SK-N-DZ (cell line): ENCODE results near the gene BRI3.
"Not testable (repeated sequence)": the region's sequence is repeated elsewhere in the genome, so short reads cannot be mapped to it uniquely, and the experiment has no call there.

ENCODE experiments used
- DNase-seq: peaks from one replicate; pipeline ENCODE4 v3.0.0-alpha.2; 2015; ENCODE audit warnings: low spot score

The BRI3 gene

GRCh38 chr7:98309566-98309965 is 28.1 kb downstream of the BRI3 start:
- DNase-seq: no peak

GRCh38 chr7:98312201-98312600 is 30.7 kb downstream of the BRI3 start:
- DNase-seq: no peak

- no peak for DNase-seq
These were observed 33.0 kb downstream of the BRI3 start for GRCh38 chr7:98314469-98314868.

GRCh38 chr7:98315318-98315993 is 34.0 kb downstream of the BRI3 start:
- DNase-seq: no peak

- DNase-seq: not testable (repeated sequence)
These were observed 34.6 kb downstream of the BRI3 start for GRCh38 chr7:98315994-98316527.

GRCh38 chr7:98317366-98318040 is 36.0 kb downstream of the BRI3 start:
- DNase-seq: no peak

GRCh38 chr7:98319176-98319575 is 37.7 kb downstream of the BRI3 start:
- DNase-seq: no peak

- no peak for DNase-seq
These were observed 39.8 kb downstream of the BRI3 start for GRCh38 chr7:98321301-98321700.

GRCh38 chr7:98322331-98323270 is 41.1 kb downstream of the BRI3 start:
- DNase-seq: no peak

GRCh38 chr7:98323597-98324322 is 42.3 kb downstream of the BRI3 start:
- DNase-seq: no peak

GRCh38 chr7:98324782-98325181 is 43.3 kb downstream of the BRI3 start:
- DNase-seq: no peak

- DNase-seq: no peak
These were observed 47.8 kb downstream of the BRI3 start for GRCh38 chr7:98329100-98329790.

GRCh38 chr7:98329791-98330373 is 48.4 kb downstream of the BRI3 start:
- DNase-seq: no peak

- DNase-seq: no peak
These were observed 49.5 kb downstream of the BRI3 start for GRCh38 chr7:98330926-98331529.

GRCh38 chr7:98334081-98334480 is 52.6 kb downstream of the BRI3 start:
- DNase-seq: no peak

GRCh38 chr7:98335411-98335977 is 54.0 kb downstream of the BRI3 start:
- DNase-seq: no peak

GRCh38 chr7:98338441-98338840 is 57.0 kb downstream of the BRI3 start:
- DNase-seq: no peak

- no peak for DNase-seq
These were observed 57.6 kb downstream of the BRI3 start for GRCh38 chr7:98339043-98339442.

- DNase-seq: no peak
These were observed 59.6 kb downstream of the BRI3 start for GRCh38 chr7:98341106-98341505.
